G401 (cell line): ENCODE results near the gene IL31. TPM values are rescaled to one million over a fixed set of nuclear protein-coding genes. Genes with fewer than 3 reads are reported as not detected.
A peak's percentile ranks its signal among the peaks of the same experiment; 100 is the strongest.

Source experiments
- DNase-seq: peaks from one replicate; pipeline ENCODE4 v3.0.0-alpha.2; 2015; ENCODE audit warnings: low spot score
- in situ Hi-C: cut with HindIII; loops from 2 replicates; pipeline ENCODE4 v1.10.0; 2016; ENCODE audit warnings: low sequenced_read_pairs, mixed read lengths
- total RNA-seq: library from RNA; depleted of rRNA; stranded (reverse); fragments of >200 nt; shearing (Covaris generic); gene quantifications from 2 replicates; pipeline ENCODE4 v1.2.3, GENCODE V29; 2014

The IL31 gene
- total RNA-seq, 1 experiment from 2014 or later = not detected

- peak; percentile 27 for DNase-seq
- in situ Hi-C loops = no loop called here
Observed at GRCh38 chr12:122138181-122138580, 35.8 kb downstream of the IL31 start.

GRCh38 chr12:122137681-122138080, 36.3 kb downstream of the IL31 start:
- DNase-seq = peak; percentile 27
- in situ Hi-C loops = no loop called here

- in situ Hi-C loops = no loop called here
- DNase-seq = no peak
Observed at GRCh38 chr12:122137229-122137628, 36.8 kb downstream of the IL31 start.

- no peak for DNase-seq
- in situ Hi-C loops = no loop called here
Observed at GRCh38 chr12:122135437-122136031, 38.5 kb downstream of the IL31 start.

- in situ Hi-C loops = no loop called here
- no peak for DNase-seq
Observed at GRCh38 chr12:122133192-122133950, 40.6 kb downstream of the IL31 start.

- DNase-seq = no peak
- in situ Hi-C loops = no loop called here
Observed at GRCh38 chr12:122130150-122130549, 43.9 kb downstream of the IL31 start.

GRCh38 chr12:122129131-122129530, 44.9 kb downstream of the IL31 start:
- DNase-seq = no peak
- in situ Hi-C loops = no loop called here

GRCh38 chr12:122128481-122128880, 45.5 kb downstream of the IL31 start:
- in situ Hi-C loops = no loop called here
- DNase-seq = no peak

- DNase-seq = no peak
- in situ Hi-C loops = no loop called here
Observed at GRCh38 chr12:122127839-122128238, 46.2 kb downstream of the IL31 start.

GRCh38 chr12:122126713-122127597, 47.1 kb downstream of the IL31 start:
- DNase-seq = peak; percentile 55
- in situ Hi-C loops = no loop called here

GRCh38 chr12:122126342-122126635, 47.7 kb downstream of the IL31 start:
- DNase-seq = no peak
- in situ Hi-C loops = no loop called here

- no peak for DNase-seq
- in situ Hi-C loops = no loop called here
Observed at GRCh38 chr12:122125452-122126341, 48.3 kb downstream of the IL31 start.

GRCh38 chr12:122124370-122124769, 49.7 kb downstream of the IL31 start:
- in situ Hi-C loops = no loop called here
- DNase-seq = no peak

- in situ Hi-C loops = no loop called here
- DNase-seq = no peak
Observed at GRCh38 chr12:122123761-122124145, 50.3 kb downstream of the IL31 start.

GRCh38 chr12:122123051-122123760, 50.8 kb downstream of the IL31 start:
- DNase-seq = peak; percentile 79
- in situ Hi-C loops = no loop called here
